Measurements from ENCODE around the gene KRT83. TPM values are rescaled to one million over a fixed set of nuclear protein-coding genes. Genes with fewer than 3 reads are reported as not detected.

KRT83 gene
- polyA plus RNA-seq, 1 experiment, result 0.07 TPM

GRCh38 chr12:52336641-52337040, 15.4 kb upstream of the KRT83 start:
- ChIA-PET CTCF (interaction anchor here (3.0 kb wide), 1 partner anchor 9 kb away, joined by 22 read pairs; no protein-coding TSS in a partner anchor), POLR2A (no interaction called here)
- TF ChIP-seq, protein P1, sequence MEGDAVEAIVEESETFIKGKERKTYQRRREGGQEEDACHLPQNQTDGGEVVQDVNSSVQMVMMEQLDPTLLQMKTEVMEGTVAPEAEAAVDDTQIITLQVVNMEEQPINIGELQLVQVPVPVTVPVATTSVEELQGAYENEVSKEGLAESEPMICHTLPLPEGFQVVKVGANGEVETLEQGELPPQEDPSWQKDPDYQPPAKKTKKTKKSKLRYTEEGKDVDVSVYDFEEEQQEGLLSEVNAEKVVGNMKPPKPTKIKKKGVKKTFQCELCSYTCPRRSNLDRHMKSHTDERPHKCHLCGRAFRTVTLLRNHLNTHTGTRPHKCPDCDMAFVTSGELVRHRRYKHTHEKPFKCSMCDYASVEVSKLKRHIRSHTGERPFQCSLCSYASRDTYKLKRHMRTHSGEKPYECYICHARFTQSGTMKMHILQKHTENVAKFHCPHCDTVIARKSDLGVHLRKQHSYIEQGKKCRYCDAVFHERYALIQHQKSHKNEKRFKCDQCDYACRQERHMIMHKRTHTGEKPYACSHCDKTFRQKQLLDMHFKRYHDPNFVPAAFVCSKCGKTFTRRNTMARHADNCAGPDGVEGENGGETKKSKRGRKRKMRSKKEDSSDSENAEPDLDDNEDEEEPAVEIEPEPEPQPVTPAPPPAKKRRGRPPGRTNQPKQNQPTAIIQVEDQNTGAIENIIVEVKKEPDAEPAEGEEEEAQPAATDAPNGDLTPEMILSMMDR (IDR thresholded peaks at IDR 0.05; ENCODE audit: insufficient read depth, low read depth, low read length), result no peak
- no peak for DNase-seq (ENCODE audit: low read depth)
- Histone ChIP-seq H3K36me3 (ENCODE audit: control insufficient read depth, insufficient read depth, low read length) (no peaks in the 10 kb centered on the region), H3K27me3 (ENCODE audit: control insufficient read depth, insufficient read depth, low read length) (peaks cover 6% of the 10 kb centered on the region), H3K4me3 (ENCODE audit: low read depth, low read length) (no peak overlapping the region)

GRCh38 chr12:52335598-52336262, 14.5 kb upstream of the KRT83 start:
- ChIA-PET CTCF (interaction anchor here (1.4 kb wide), 1 partner anchor 549 kb away, joined by 5 read pairs; no protein-coding TSS in a partner anchor), POLR2A (no interaction called here)
- TF ChIP-seq, protein P1 (IDR thresholded peaks at IDR 0.05; ENCODE audit: insufficient read depth, low read depth, low read length), result no peak
- Histone ChIP-seq H3K27me3 (ENCODE audit: control insufficient read depth, insufficient read depth, low read length) (peaks cover 5% of the 10 kb centered on the region), H3K36me3 (ENCODE audit: control insufficient read depth, insufficient read depth, low read length) (no peaks in the 10 kb centered on the region), H3K4me3 (ENCODE audit: low read depth, low read length) (no peak overlapping the region)
- no peak for DNase-seq (ENCODE audit: low read depth)

DNA sequence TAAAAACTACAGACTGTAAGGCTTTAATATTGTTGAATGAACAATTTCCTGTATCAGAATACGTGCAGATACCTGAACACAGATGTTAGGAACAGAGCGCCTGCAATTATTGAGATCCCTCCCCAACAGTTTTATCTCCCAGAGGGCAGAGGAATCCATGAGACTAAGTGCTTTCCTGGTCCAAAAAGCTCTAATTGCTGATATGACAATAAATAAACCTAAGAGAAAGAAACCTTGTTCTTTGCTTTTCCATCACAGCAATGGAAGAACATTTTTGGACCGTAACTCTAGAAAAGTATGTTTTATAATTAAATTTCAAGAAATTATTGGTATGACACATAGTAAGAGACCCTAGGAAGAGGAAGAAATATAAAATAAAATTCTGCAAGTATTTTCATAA, 13.0 kb upstream of the KRT83 start:
- no peak for DNase-seq (ENCODE audit: low read depth)
- ChIA-PET CTCF (interaction anchor here (0.9 to 1.4 kb wide), 3 partner anchors 38 to 551 kb away, joined by 3 to 5 read pairs (median 3); no protein-coding TSS in a partner anchor), POLR2A (no interaction called here)
- Histone ChIP-seq H3K27me3 (ENCODE audit: control insufficient read depth, insufficient read depth, low read length) (peaks cover 5% of the 10 kb centered on the region), H3K36me3 (ENCODE audit: control insufficient read depth, insufficient read depth, low read length) (no peaks in the 10 kb centered on the region), H3K4me3 (ENCODE audit: low read depth, low read length) (no peak overlapping the region)
- TF ChIP-seq, protein P1 (IDR thresholded peaks at IDR 0.05; ENCODE audit: insufficient read depth, low read depth, low read length), result no peak

GRCh38 chr12:52333321-52333720, 12.1 kb upstream of the KRT83 start:
- Histone ChIP-seq H3K4me3 (ENCODE audit: low read depth, low read length) (no peak overlapping the region), H3K36me3 (ENCODE audit: control insufficient read depth, insufficient read depth, low read length) (no peaks in the 10 kb centered on the region), H3K27me3 (ENCODE audit: control insufficient read depth, insufficient read depth, low read length) (peaks cover 5% of the 10 kb centered on the region)
- POLR2A ChIA-PET, result no interaction called here
- no peak for DNase-seq (ENCODE audit: low read depth)
- CTCF ChIA-PET, result interaction anchor here (0.9 kb wide), 1 partner anchor 546 kb away, joined by 3 read pairs; no protein-coding TSS in a partner anchor
- TF ChIP-seq, protein P1 (IDR thresholded peaks at IDR 0.05; ENCODE audit: insufficient read depth, low read depth, low read length), result no peak

GRCh38 chr12:52332381-52332780, 11.2 kb upstream of the KRT83 start:
- CTCF ChIA-PET, result interaction anchor here (0.9 to 1.5 kb wide), 4 partner anchors 12 to 548 kb away, joined by 3 read pairs; no protein-coding TSS in a partner anchor
- TF ChIP-seq, protein P1 (IDR thresholded peaks at IDR 0.05; ENCODE audit: insufficient read depth, low read depth, low read length), result no peak
- Histone ChIP-seq H3K36me3 (ENCODE audit: control insufficient read depth, insufficient read depth, low read length) (no peaks in the 10 kb centered on the region), H3K27me3 (ENCODE audit: control insufficient read depth, insufficient read depth, low read length) (peaks cover 5% of the 10 kb centered on the region), H3K4me3 (ENCODE audit: low read depth, low read length) (no peak overlapping the region)
- DNase-seq (ENCODE audit: low read depth), result no peak
- POLR2A ChIA-PET, result interaction anchor here (0.6 kb wide), 1 partner anchor 225 kb away, joined by 5 read pairs; no protein-coding TSS in a partner anchor

Measured in BJ (cell line).